Ecto neural progenitor cell (in vitro differentiated cells): ENCODE data around the gene SLC23A2.
"Not testable (repeated sequence)": the region's sequence is repeated elsewhere in the genome, so short reads cannot be mapped to it uniquely, and the experiment has no call there.

Experiments
- DNase-seq: peaks from one replicate; pipeline ENCODE4 v3.0.0-alpha.2; 2018; ENCODE audit warnings: low spot score

Gene SLC23A2

GRCh38 chr20:5001174-5002076 is at the start of gene SLC23A2:
TSS of gene SLC23A2 (minus strand) at chr20:5001510. CDS start at chr20:4932562, 68,948 bp downstream.
- peak; percentile 59 for DNase-seq

DNA sequence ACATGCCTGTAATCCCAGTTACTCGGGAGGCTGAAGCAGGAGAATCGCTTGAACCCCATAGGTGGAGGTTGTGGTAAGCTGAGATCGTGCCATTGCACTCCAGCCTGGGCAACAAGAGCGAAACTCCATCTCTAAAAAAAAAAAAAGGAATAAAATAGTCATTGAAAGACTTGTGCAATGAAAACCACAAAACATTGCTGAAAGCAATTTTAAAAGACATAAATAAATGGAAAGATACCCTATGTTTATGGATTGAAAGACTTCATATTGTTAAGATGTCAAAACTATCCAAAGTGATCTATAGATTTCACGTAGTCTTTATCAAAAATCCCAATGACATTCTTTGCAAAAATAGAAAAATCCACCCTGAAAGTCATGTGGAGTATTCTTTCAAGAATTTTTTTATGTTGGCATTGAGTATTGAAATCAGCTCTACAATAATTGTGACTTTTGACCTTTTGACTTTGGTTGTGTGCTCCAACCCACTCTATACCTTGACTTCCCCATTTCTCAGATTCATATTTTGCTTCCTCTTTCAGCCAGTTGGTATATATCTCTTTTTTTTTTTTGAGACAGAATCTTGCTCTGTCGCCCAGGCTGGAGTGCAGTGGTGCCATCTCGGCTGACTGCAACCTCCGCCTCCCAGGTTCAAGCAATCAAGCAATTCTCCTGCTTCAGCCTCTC is 45.5 kb upstream of the SLC23A2 start:
- DNase-seq = no peak

DNA sequence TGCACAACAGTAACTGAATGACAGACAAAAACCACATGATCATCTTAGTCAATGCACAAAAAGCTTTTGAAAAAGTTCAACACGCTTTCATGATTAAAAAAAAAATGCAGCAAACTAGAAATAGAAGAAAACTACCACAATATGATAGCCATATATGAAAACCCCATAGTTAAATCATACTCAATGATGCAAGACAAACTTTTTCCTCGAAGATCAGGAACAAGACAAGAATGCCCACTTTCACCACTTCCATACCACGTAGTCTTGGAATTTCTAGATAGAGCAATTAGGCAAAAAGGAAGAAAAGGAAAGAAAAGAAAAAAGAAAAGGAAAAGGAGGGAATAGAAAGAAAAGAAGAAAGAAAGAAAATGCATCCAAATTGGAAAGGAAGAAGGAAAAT is 44.6 kb upstream of the SLC23A2 start:
- no peak for DNase-seq

GRCh38 chr20:5044075-5044620 is 42.8 kb upstream of the SLC23A2 start:
- no peak for DNase-seq

DNA sequence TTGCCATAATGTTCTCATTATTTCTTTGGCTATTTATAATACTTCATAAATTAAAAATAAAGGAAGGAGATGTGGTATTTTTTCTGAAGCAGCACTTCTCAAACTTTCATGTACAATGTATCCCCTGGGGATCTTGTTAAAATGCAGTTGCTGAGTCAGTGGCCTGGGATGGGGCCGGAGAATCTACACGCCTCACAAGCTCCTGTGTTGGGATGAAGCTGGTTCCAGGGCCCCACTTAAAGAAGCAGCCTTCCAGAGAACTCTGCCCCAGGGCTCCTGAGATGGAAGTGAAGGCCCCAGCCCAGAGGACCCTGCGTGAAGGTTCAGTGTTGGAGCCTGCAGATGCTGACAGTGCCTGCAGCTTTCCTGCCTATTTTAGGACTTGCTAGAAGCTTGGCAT is 40.1 kb upstream of the SLC23A2 start:
- DNase-seq = peak; percentile 59

GRCh38 chr20:5040345-5040744 is 39.0 kb upstream of the SLC23A2 start:
- no peak for DNase-seq

GRCh38 chr20:5039889-5040288 is 38.6 kb upstream of the SLC23A2 start:
- DNase-seq = no peak

DNA sequence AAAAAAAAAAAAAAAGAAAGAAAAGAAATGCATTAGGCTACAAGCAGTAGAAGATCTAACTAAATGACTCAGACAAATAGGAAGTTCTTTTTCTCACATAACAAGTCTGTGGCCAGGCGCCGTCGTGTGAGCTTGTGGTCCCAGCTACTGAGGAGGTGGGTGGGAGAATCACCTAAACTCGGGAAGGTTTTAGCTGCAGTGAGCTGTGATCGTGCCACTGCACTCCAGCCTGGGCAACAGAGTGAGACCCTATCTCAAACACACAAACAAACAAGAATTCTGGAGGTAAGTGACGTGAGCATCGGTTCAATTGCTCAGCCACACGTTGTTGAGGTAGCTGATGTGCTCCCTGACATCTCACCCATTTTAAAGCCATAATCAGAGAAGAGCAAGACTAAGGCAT is 37.9 kb upstream of the SLC23A2 start:
- DNase-seq = no peak

GRCh38 chr20:5036828-5037227 is 35.5 kb upstream of the SLC23A2 start:
- no peak for DNase-seq

DNA sequence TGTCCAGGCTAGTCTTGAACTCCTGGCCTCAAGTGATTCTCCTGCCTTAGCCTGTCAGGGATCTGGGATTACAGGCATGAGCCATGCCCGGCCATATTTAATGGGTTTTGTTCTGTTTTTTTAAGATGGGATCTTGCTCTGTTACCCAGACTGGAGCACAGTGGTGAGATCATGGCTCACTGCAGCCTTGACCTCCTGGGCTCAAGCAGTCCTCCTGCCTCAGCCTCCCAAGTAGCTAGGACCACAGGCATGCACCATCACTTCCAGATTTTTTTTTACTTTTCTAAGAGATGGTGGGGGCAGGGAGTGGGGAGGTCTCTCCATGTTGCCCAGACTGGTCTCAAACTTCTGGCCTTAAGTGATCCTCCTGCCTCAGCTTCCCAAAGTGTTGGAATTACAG is 34.2 kb upstream of the SLC23A2 start:
- DNase-seq = not testable (repeated sequence)

GRCh38 chr20:5033566-5033965 is 32.3 kb upstream of the SLC23A2 start:
- no peak for DNase-seq

GRCh38 chr20:5031701-5032100 is 30.4 kb upstream of the SLC23A2 start:
- not testable (repeated sequence) for DNase-seq

DNA sequence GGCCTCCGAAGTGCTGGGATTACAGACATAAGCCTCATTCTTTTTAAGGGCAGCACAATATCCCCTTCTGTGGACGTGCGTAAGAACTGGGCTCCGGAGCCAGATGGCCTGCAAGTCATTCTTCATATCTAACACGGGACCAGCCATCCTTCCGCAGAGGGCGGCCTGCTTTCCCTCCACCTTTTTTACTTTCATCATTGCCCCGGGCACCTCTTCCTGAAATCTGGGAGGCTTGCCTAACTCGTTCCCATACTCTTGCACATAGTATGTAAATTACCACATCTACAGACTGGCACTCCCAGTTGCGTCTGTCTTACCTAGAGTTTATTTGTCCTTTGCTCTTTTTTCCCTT is 29.9 kb upstream of the SLC23A2 start:
- no peak for DNase-seq

DNA sequence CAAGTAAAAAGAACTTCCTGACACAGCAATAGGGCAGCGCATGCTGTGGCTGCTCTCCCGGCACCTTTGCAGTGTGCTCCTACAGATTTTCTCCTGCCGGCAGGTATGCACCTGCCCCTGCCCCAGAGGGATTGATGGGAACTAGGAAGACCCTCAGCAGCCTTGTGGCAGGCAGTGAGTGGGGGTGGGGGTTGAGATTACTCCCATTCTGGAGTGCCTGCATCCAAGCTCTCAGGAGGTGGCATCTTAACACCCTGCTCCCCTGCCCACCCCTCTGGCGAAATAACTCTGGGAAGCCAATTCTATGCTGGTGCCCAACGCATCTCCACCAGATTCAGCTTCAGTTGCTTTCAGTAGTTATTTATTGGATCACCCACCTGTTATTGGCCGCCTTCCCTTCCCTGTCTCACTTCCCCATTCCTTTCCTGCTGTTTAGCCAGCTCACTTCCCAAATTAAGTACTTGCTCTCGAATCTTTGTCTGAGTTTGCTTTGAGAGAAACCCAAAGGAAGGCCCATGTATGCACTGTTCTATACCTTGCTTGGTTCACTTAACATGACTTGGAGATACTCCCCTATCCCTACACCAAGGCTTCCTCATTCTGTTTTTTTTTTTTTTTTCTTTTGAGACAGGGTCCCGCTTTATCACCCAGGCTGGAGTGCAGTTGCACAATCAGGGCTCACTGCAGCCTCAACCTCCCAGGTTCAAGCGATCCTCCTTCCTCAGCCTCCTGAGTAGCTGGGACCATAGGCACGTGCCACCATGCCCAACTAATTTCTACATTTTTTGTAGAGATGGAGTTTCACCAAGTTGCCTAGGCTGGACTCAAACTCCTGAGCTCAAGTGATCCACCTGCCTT is 29.3 kb upstream of the SLC23A2 start:
- DNase-seq = no peak

GRCh38 chr20:5028258-5029059 is 27.1 kb upstream of the SLC23A2 start:
- not testable (repeated sequence) for DNase-seq

DNA sequence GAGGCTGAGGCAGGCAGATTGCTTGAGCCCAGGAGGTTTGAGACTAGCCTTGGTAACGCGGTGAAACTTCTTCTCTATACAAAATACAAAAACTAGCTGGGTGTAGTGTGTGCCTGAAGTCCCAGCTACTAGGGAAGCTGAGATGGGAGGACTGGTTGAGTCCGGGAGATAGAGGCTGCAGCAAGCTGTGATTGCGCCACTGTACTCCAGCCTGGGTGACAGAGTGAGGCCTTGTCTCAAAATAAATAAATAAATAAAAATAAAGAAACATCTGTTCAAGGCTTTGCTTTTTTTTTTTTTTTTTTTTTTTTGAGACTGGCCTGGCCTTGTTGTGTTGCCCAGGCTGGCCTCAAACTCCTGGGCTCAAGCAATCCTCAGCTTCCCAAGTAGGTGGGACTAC is 23.7 kb upstream of the SLC23A2 start:
- no peak for DNase-seq

DNA sequence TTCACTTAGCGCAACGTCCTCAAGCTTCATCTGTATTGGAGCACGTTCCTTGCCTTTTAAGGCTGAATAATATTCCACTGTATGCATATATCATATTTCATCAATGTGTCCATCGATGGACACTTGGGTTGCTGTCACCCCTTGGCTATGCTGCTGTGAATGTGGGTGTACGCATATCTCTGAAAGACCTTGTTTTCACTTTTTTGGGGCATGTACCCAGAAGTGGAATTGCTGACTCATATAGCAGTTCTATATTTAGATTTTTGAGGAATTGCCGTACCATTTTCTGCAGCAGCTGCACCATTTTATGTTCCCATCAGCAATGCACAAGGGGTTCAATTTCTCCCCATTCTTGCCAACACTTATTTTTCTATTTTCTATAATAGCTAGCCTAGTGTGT is 22.8 kb upstream of the SLC23A2 start:
- no peak for DNase-seq

DNA sequence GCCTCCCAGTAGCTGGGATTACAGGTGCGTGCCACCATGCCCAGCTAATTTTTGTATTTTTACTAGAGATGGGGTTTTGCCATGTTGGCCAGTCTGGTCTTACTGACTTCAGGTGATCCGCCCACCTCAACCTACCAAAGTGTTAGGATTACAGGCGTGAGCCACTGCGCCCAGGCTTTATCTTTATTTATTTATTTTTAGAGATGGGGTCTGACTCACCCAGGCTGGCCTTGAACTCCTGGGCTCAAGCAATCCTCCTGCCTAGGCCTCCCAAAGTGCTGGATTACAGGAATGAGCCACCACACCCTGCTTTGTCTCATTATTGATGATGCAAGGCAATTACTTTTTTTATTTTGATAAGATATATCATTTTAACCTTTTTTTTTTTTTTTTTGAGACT is 21.9 kb upstream of the SLC23A2 start:
- not testable (repeated sequence) for DNase-seq

- DNase-seq = no peak
These were observed 19.4 kb upstream of the SLC23A2 start for GRCh38 chr20:5020760-5021159.

DNA sequence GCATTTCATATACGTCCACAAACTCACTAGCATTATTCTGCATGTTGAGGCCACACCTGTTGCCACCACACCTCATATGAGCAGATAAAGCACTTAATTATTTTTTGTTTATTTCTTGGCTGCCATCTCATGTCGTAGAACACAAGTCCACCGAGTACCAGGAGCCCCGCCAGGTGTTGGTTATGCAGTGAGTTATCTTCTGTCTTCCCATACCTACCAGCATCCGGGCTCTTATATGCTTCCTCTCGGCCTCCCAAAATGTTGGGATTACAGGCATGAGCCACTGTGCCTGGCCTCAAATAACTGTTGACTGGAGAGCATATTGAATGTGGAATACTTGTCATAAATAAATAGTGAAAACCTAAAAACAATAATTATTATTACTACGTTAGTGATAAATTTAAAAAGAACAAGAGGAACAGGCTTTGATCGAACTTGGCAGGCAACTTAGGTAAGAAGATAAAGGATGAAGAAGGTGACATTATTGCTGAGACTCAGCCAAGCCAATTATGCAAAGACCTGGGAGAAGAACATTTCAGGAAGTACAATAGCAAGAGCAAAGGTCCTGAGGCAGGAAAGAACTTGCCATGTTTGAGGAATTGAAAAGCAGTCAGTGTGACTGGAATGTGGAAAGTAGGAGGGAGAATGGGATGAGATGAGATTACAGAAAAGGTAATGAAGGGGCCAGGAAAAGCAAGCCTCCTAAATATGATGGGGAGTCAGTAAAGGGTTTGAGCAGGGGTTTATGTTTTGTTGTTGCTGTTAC is 12.6 kb upstream of the SLC23A2 start:
- DNase-seq = no peak

- no peak for DNase-seq
These were observed 7.4 kb upstream of the SLC23A2 start for GRCh38 chr20:5008759-5009158.
